LNCaP clone FGC (cell line): Measurements from ENCODE around the gene PLCG2.

Experiments
- DNase-seq: peaks from one replicate; pipeline ENCODE4 v3.0.0-alpha.2; 2011; ENCODE audit warnings: low read depth
- H3K4me3 ChIP-seq: 2 replicates; pipeline ENCODE4 v1.5.1; 2011; ENCODE audit warnings: mild to moderate bottlenecking, low read depth, low read length, control low read depth
- TF ChIP-seq, protein P1 (sequence below): IDR thresholded peaks from 2 replicates; pipeline ENCODE4 v1.5.1; 2012; ENCODE audit warnings: mild to moderate bottlenecking; ENCODE audit not compliant: control insufficient read depth, insufficient read depth; ENCODE audit errors: extremely low read depth

The PLCG2 gene

DNA sequence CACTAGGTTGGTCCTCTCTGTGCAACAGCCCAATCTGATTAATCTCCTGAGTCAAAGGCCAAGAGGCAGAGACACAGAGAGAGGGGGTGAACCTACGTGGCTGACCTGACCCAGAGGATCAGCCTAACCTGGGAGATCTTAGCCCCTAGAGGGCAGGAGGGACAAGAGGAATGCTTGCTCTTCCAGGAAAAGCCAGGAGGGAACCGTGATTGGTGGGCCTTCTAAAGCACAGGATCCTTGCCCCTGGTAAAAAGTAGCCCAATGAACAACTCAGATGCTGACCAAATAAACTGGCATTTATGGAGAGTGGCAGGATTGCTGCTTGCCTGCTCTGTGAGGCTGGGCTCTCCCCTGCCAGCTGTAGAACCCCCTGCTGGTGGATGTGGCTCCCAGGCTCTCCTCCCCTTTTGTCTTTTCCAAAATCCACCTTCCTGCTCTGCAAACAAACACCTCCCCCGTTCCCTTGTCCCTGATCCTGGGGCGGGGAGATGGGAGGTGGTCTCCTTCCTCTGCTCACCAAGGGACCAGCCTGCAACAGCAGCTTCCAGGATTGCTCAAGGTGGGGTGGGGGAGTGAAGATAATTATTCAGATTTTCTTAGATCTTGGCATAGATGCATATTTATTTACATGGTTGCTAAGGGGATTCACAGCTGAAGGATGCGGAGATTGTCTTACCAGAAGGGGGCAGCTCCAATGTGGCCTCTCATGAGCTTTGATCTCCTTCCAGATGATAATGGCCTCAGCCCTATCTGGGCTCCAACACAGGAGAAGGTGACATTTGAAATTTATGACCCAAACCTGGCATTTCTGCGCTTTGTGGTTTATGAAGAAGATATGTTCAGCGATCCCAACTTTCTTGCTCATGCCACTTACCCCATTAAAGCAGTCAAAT lies 160.3 kb downstream of the PLCG2 start:
- TF ChIP-seq, protein P1, sequence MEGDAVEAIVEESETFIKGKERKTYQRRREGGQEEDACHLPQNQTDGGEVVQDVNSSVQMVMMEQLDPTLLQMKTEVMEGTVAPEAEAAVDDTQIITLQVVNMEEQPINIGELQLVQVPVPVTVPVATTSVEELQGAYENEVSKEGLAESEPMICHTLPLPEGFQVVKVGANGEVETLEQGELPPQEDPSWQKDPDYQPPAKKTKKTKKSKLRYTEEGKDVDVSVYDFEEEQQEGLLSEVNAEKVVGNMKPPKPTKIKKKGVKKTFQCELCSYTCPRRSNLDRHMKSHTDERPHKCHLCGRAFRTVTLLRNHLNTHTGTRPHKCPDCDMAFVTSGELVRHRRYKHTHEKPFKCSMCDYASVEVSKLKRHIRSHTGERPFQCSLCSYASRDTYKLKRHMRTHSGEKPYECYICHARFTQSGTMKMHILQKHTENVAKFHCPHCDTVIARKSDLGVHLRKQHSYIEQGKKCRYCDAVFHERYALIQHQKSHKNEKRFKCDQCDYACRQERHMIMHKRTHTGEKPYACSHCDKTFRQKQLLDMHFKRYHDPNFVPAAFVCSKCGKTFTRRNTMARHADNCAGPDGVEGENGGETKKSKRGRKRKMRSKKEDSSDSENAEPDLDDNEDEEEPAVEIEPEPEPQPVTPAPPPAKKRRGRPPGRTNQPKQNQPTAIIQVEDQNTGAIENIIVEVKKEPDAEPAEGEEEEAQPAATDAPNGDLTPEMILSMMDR = no peak
- no peak overlapping the region for H3K4me3 ChIP-seq
- no peak for DNase-seq

DNA sequence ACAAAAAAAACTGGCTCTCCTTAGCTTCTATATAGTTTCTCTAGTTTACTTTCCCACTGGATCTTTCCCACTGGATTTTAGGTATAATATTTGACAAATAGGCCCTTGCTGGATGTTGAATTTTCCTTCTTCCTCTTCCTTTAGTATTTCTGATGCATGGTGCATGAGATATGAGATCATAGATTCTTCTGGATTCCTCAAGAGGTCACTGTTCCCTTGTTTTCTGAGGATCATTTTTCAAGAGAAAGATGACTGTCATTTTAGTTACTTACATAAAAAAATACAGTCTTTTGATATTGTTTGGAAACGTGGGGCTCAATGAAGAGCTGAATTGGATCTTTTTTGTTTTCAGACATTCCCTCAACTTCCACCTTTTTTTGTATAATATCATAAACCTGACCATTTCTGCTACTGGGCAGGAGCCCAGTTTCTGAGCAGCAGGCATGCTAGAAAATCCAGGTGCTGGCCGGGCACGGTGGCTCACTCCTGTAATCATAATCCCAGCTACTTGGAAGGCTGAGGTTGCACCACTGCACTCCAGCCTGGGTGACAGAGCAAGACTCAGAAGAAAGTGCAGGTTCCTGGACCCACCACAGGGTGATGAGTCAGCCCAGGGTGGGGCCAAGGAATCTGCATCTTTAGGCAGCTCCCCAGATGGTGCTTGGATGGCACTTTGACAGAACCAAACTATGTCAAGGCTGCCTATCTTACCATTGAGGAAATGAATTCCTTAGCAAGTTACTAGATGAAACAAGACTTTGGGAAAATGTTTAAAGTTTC lies 161.9 kb downstream of the PLCG2 start:
- DNase-seq = peak; percentile 50
- no peak overlapping the region for H3K4me3 ChIP-seq
- TF ChIP-seq, protein P1 = peak; percentile 67

DNA sequence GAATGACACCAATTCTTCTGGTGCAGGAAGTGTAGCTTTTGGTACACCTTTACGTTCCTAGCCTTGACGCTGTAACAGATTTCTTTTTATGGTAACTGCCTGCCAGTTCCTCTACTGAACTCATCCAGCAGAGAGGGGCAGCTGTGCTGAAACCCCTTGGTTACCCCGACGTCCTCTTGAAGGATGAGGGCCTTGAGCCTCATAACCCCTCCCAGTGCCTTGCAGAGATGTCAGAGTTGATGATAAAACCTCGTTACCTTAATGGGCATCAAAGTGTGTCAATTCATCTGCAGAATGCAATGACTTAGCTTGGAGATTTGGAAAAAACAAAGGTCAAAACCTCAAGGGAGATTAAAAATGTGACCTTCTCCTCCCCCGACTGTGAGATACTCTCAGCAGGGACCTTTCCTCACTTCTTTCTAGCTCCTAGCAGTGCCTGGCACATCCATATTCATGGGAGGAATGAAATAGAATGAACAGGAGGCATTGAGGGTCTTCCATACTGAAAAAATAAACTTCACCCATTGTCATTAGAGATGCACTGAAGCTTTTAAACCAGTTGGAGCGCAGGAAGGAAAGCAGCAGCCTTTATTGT lies 163.0 kb downstream of the PLCG2 start:
- no peak overlapping the region for H3K4me3 ChIP-seq
- TF ChIP-seq, protein P1 = no peak
- no peak for DNase-seq

DNA sequence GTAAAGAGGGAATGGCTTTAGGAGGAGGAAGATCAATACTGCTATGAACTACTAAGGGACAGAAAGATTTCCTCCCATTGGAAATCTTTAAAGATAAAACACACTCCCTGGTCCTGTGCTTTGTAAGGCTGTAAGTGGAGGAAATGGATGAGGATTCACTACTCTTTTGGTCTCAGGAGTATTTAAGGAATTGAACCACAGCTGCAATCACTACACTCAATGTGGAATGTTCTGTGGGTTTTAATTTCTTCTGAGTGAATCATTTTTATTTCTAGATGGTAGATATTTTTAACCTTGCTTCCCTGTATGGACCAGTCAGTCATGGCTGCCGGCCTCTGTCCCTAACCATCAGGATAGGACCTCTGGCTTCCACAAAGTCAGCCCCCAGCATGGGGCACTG lies 166.6 kb downstream of the PLCG2 start:
- H3K4me3 ChIP-seq = no peak overlapping the region
- DNase-seq = no peak
- TF ChIP-seq, protein P1 = no peak

DNA sequence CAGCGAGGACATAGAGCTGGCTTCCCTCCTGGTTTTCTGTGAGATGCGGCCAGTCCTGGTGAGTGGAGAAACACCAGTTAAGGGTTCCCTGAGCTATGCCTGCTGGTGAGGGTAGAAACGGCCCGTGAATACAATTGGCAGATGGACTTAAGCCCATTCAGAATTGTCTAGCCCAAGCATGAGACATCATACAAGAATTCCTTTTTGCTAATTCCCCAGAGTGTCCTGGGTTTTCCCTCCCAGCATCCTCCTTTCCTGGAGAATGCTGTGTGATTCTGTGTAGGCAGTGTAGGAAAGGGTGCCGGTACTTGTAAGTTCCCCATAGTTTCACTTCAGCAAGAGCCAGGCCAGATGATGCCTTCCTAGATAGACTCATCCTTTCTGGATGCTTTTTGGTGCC lies 167.1 kb downstream of the PLCG2 start:
- TF ChIP-seq, protein P1 = no peak
- DNase-seq = no peak
- no peak overlapping the region for H3K4me3 ChIP-seq

DNA sequence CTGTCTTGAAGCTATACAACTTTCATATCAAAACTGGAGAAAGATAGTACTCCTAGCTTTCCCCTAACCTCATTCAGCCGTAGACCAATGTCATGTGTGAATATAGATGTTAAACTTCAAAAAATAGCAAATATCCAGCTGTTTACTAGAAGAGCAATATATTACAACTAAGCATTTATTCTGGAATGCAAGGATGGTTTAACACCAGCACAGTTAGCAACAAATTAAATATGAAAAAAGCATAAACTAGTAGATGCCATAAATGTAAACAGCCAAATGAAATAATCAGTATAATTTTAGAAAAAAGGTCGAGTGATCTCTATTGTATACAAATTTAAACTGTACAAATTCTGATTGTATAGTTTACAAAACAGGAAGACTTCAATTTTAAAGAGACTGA lies 172.5 kb downstream of the PLCG2 start:
- no peak for DNase-seq
- H3K4me3 ChIP-seq = no peak overlapping the region
- TF ChIP-seq, protein P1 = no peak
